Caco-2 (cell line): ENCODE results near the gene SEMA6B. TPM values are rescaled to one million over a fixed set of nuclear protein-coding genes. Genes with fewer than 3 reads are reported as not detected.
"Not testable (repeated sequence)": the region's sequence is repeated elsewhere in the genome, so short reads cannot be mapped to it uniquely, and the experiment has no call there.

ENCODE experiments used
- BruUV-seq: library from RNA; stranded (reverse); fragments of 400-500 nt; replicated peaks from 2 replicates; lab custom pipeline; 2021; lab: Mats Ljungman, UMichigan
- CTCF ChIA-PET: fragments of 300-600 bp; sonication (Branson Sonifier 250); formaldehyde crosslinking; loops from one replicate; lab custom pipeline; 2022; ENCODE audit warnings: antibody characterized with exemption; lab: Charles Lee
- POLR2A ChIA-PET: fragments of 300-600 bp; sonication (Branson Sonifier 250); formaldehyde crosslinking; loops from one replicate; lab custom pipeline; 2022; ENCODE audit warnings: antibody characterized with exemption; lab: Charles Lee
- DNase-seq, 2 experiments: peaks; one replicate each; pipeline versions ENCODE4 v3.0.0 to v3.0.0-alpha.2; 2020 to 2022
- H3K27me3 ChIP-seq: replicated peaks from 2 replicates; pipeline ENCODE4 v1.6.0; 2011; ENCODE audit warnings: low read length; ENCODE audit not compliant: control insufficient read depth, insufficient read depth
- H3K36me3 ChIP-seq: 2 replicates; pipeline ENCODE4 v1.5.1; 2011; ENCODE audit warnings: low read length; ENCODE audit not compliant: control insufficient read depth, insufficient read depth
- H3K4me1 ChIP-seq: fragments of 250-450 bp; sonication (Bioruptor Pico); 2 replicates; pipeline ENCODE4 v1.5.1; 2020; ENCODE audit warnings: mild to moderate bottlenecking
- H3K4me3 ChIP-seq: 2 replicates; pipeline ENCODE4 v1.5.1; 2011; ENCODE audit warnings: low read depth, mild to moderate bottlenecking, control low read depth, low read length
- H3K9me3 ChIP-seq: fragments of 250-450 bp; sonication (Bioruptor Pico); 2 replicates; pipeline ENCODE4 v1.5.1; 2020; ENCODE audit warnings: mild to moderate bottlenecking, moderate library complexity
- H3K27ac Mint-ChIP-seq: one replicate; pipeline ENCODE4 v1.8.0; 2022; ENCODE audit warnings: mixed read lengths; ENCODE audit not compliant: unreplicated experiment
- H3K27me3 Mint-ChIP-seq: one replicate; pipeline ENCODE4 v1.8.0; 2022; ENCODE audit warnings: mixed read lengths; ENCODE audit not compliant: insufficient read depth, unreplicated experiment
- H3K36me3 Mint-ChIP-seq: one replicate; pipeline ENCODE4 v1.8.0; 2022; ENCODE audit warnings: mild to moderate bottlenecking, mixed read lengths; ENCODE audit not compliant: insufficient read depth, unreplicated experiment
- H3K4me1 Mint-ChIP-seq: one replicate; pipeline ENCODE4 v1.8.0; 2022; ENCODE audit warnings: low read depth, mixed read lengths; ENCODE audit not compliant: unreplicated experiment
- H3K4me3 Mint-ChIP-seq: one replicate; pipeline ENCODE4 v1.8.0; 2022; ENCODE audit warnings: mild to moderate bottlenecking, moderate library complexity, mixed read lengths; ENCODE audit not compliant: unreplicated experiment
- H3K9me3 Mint-ChIP-seq: one replicate; pipeline ENCODE4 v1.8.0; 2022; ENCODE audit warnings: mixed read lengths; ENCODE audit not compliant: unreplicated experiment
- CTCF ChIP-seq, 2 experiments: fragments of 200-600 bp in 1 of 2; IDR thresholded peaks; 1 replicate in 1 of 2; 2 replicates in 1 of 2; pipeline versions ENCODE4 v1.5.1 to v1.8.0; 2011 to 2022; ENCODE audit warnings: antibody characterized with exemption in 1 of 2, control low read depth in 1 of 2, inconsistent platforms in 1 of 2, low read depth in 1 of 2, low read length in 1 of 2, mild to moderate bottlenecking in 1 of 2, moderate library complexity in 1 of 2; ENCODE audit not compliant: insufficient read depth in 1 of 2, severe bottlenecking in 1 of 2, unreplicated experiment in 1 of 2
- intact Hi-C: fragments of 100-400 bp; cut with micrococcal nuclease; formaldehyde crosslinking; loops from one replicate; pipeline ENCODE4 v1.10.0; 2022; ENCODE audit not compliant: unreplicated experiment
- total RNA-seq: library from RNA; stranded (reverse); gene quantifications from 2 replicates; pipeline ENCODE4 v1.2.3, GENCODE V29; 2022

Gene SEMA6B
- total RNA-seq, 1 experiment from 2014 or later: 0.39 TPM

- Mint-ChIP-seq H3K27me3 (no peaks in the 10 kb centered on the region), H3K4me3 (no peak overlapping the region), H3K9me3 (no peaks in the 10 kb centered on the region), H3K36me3 (no peaks in the 10 kb centered on the region), H3K4me1 (no peaks in the 10 kb centered on the region), H3K27ac (no peak overlapping the region)
- Histone ChIP-seq H3K36me3 (no peaks in the 10 kb centered on the region), H3K27me3 (no peaks in the 10 kb centered on the region), H3K4me3 (no peak overlapping the region), H3K4me1 (no peaks in the 10 kb centered on the region), H3K9me3 (no peaks in the 10 kb centered on the region)
- DNase-seq: peak; percentile 72 to 75
- intact Hi-C loops: loop anchor here (5.0 kb wide), 1 partner anchor 235 kb away; no protein-coding TSS in a partner anchor
- TF ChIP-seq CTCF (IDR thresholded peaks at IDR 0.05; ENCODE audit: insufficient read depth in 1 of 2, low read depth in 1 of 2, low read length in 1 of 2, severe bottlenecking in 1 of 2, unreplicated experiment in 1 of 2): peak; percentile 80 to 88
- ChIA-PET POLR2A (no interaction called here), CTCF (interaction anchor here (0.5 to 1.2 kb wide), 5 partner anchors 19 to 69 kb away, joined by 3 to 7 read pairs (median 5); partner anchors contain the start of gene PLIN5)
- no TSS peak for BruUV-seq
Observed at GRCh38 chr19:4567584-4568071, 8.1 kb upstream of the SEMA6B start.

- no peak for DNase-seq
- no peak overlapping the region for H3K4me3 Mint-ChIP-seq
- H3K27ac Mint-ChIP-seq: no peak overlapping the region
- CTCF ChIA-PET: interaction anchor here (0.8 to 1.2 kb wide), 4 partner anchors 27 to 70 kb away, joined by 3 to 7 read pairs (median 6); partner anchors contain the start of gene PLIN5
- no peaks in the 10 kb centered on the region for H3K27me3 Mint-ChIP-seq
- no peak for TF ChIP-seq CTCF (IDR thresholded peaks at IDR 0.05; ENCODE audit: insufficient read depth in 1 of 2, low read depth in 1 of 2, low read length in 1 of 2, severe bottlenecking in 1 of 2, unreplicated experiment in 1 of 2)
- H3K4me1 ChIP-seq: no peaks in the 10 kb centered on the region
- no TSS peak for BruUV-seq
- no peaks in the 10 kb centered on the region for H3K4me1 Mint-ChIP-seq
- no peaks in the 10 kb centered on the region for H3K27me3 ChIP-seq
- intact Hi-C loops: loop anchor here (5.0 kb wide), 1 partner anchor 236 kb away; no protein-coding TSS in a partner anchor
- no peaks in the 10 kb centered on the region for H3K9me3 Mint-ChIP-seq
- H3K4me3 ChIP-seq: no peak overlapping the region
- H3K36me3 ChIP-seq: no peaks in the 10 kb centered on the region
- H3K9me3 ChIP-seq: no peaks in the 10 kb centered on the region
- no peaks in the 10 kb centered on the region for H3K36me3 Mint-ChIP-seq
- POLR2A ChIA-PET: no interaction called here
Observed at GRCh38 chr19:4566402-4567051, 7.0 kb upstream of the SEMA6B start.

GRCh38 chr19:4563562-4563961 lies 4.1 kb upstream of the SEMA6B start:
- intact Hi-C loops, H3K9me3 ChIP-seq: not testable (repeated sequence)

GRCh38 chr19:4562085-4562484 lies 2.6 kb upstream of the SEMA6B start:
- POLR2A ChIA-PET, H3K27ac Mint-ChIP-seq, intact Hi-C loops, H3K27me3 Mint-ChIP-seq, BruUV-seq, H3K4me1 ChIP-seq, H3K36me3 ChIP-seq, H3K4me1 Mint-ChIP-seq, H3K4me3 ChIP-seq, CTCF ChIA-PET, H3K27me3 ChIP-seq, H3K4me3 Mint-ChIP-seq, DNase-seq, H3K36me3 Mint-ChIP-seq, H3K9me3 Mint-ChIP-seq, H3K9me3 ChIP-seq: not testable (repeated sequence)

More at GRCh38 chr19:4563562-4563961, 4.1 kb upstream of the SEMA6B start:
- H3K36me3 ChIP-seq, CTCF ChIA-PET, BruUV-seq, H3K4me1 Mint-ChIP-seq, H3K4me3 ChIP-seq, H3K27me3 ChIP-seq, DNase-seq, H3K4me1 ChIP-seq, H3K4me3 Mint-ChIP-seq, H3K9me3 Mint-ChIP-seq, POLR2A ChIA-PET, H3K27ac Mint-ChIP-seq, H3K27me3 Mint-ChIP-seq, H3K36me3 Mint-ChIP-seq: not testable (repeated sequence)
